GM12878 (cell line): ENCODE data around the gene OR2B6.

Experiments used
- EP300 ChIP-seq, 2 experiments: fragments of 150-350 bp in 1 of 2; IDR thresholded peaks; 2 replicates each; pipeline ENCODE4 v1.6.1; 2011 to 2012; ENCODE audit warnings: low read depth in 2 of 2, low read length in 2 of 2, borderline replicate concordance in 1 of 2, improper control_type of control experiment in 1 of 2, inconsistent platforms in 1 of 2; ENCODE audit not compliant: control insufficient read depth in 1 of 2
- EZH2 ChIP-seq: IDR thresholded peaks from 2 replicates; pipeline ENCODE4 v1.6.1; 2012; ENCODE audit warnings: low read depth, mild to moderate bottlenecking, control low read depth, inconsistent platforms, low read length, borderline replicate concordance; ENCODE audit not compliant: control insufficient read depth
- FOXM1 ChIP-seq: IDR thresholded peaks from 2 replicates; pipeline ENCODE4 v1.6.1; 2012; ENCODE audit warnings: low read depth, mild to moderate bottlenecking, inconsistent platforms, low read length, moderate library complexity
- GATAD2B ChIP-seq: fragments of 450-650 bp; conservative IDR thresholded peaks from 2 replicates; pipeline ENCODE4 v1.6.1; 2017; ENCODE audit warnings: low read depth, mild to moderate bottlenecking, moderate library complexity
- IKZF2 ChIP-seq, 2 experiments: fragments of 450-650 bp; IDR thresholded peaks; 2 replicates each; pipeline ENCODE4 v1.6.1; 2017; ENCODE audit warnings: mild to moderate bottlenecking in 2 of 2, moderate library complexity in 2 of 2
- MEF2A ChIP-seq: IDR thresholded peaks from 2 replicates; pipeline ENCODE4 v1.6.1; 2011; ENCODE audit warnings: low read depth, mild to moderate bottlenecking, low read length, moderate library complexity; ENCODE audit not compliant: insufficient read depth
- MYC ChIP-seq: IDR thresholded peaks from 2 replicates; pipeline ENCODE4 v1.6.1; 2011; ENCODE audit warnings: mild to moderate bottlenecking, low read length, moderate library complexity, inconsistent platforms; ENCODE audit not compliant: insufficient read depth, insufficient replicate concordance, insufficient read length, severe bottlenecking
- NFYB ChIP-seq: IDR thresholded peaks from 2 replicates; pipeline ENCODE4 v1.6.1; 2011; ENCODE audit warnings: low read depth, mild to moderate bottlenecking, low read length, improper control_type of control experiment, moderate library complexity; ENCODE audit not compliant: insufficient read depth
- RBBP5 ChIP-seq: fragments of 200-600 bp; sonication (generic); conservative IDR thresholded peaks from 2 replicates; pipeline ENCODE4 v1.6.1; 2016
- YY1 ChIP-seq: IDR thresholded peaks from 2 replicates; pipeline ENCODE4 v1.6.1; 2011; ENCODE audit warnings: low read depth, mild to moderate bottlenecking, low read length
- ZNF217 ChIP-seq: fragments of 450-650 bp; IDR thresholded peaks from 2 replicates; pipeline ENCODE4 v1.6.1; 2017; ENCODE audit warnings: antibody characterized with exemption, mild to moderate bottlenecking
- ZNF274 ChIP-seq: IDR thresholded peaks from one replicate; pipeline ENCODE4 v1.8.0; 2011; ENCODE audit not compliant: insufficient read length, insufficient read depth
- TF ChIP-seq, protein P1 (sequence below), 3 experiments: IDR thresholded peaks in 2 of 3; conservative IDR thresholded peaks in 1 of 3; 2 replicates each; pipeline ENCODE4 v1.5.1; 2011; ENCODE audit warnings: low read depth in 3 of 3, low read length in 3 of 3, mild to moderate bottlenecking in 3 of 3, control low read depth in 2 of 3, moderate library complexity in 2 of 3, inconsistent platforms in 1 of 3, mixed read lengths in 1 of 3; ENCODE audit not compliant: control insufficient read depth in 2 of 3, insufficient read depth in 1 of 3; ENCODE audit errors: extremely low read depth in 1 of 3
- TF ChIP-seq, protein P2 (sequence below): fragments of 450-650 bp; IDR thresholded peaks from 2 replicates; pipeline ENCODE4 v1.6.1; 2018; ENCODE audit warnings: borderline replicate concordance, mild to moderate bottlenecking; ENCODE audit not compliant: partially characterized antibody

DNA sequence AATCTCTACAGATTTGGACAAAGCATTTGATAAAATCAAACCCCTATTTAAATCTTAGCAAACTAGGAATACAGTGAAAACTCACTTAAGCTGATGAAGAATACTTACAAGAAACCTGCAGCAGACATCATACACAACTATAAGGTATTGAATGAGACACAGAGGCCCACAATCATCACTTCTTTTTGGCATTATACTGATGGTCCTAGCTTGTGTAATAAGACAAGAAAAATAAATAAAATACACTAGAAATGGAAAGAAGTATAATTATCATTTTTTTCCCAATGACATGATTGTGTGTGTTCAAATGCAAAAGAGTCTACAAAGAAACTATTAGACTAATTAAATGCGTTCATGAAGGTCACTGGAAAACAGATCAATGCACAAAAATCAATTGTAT lies 8.8 kb upstream of the OR2B6 start:
- TF ChIP-seq ZNF217 (no peak), IKZF2 (IDR thresholded peaks at IDR 0.05) (no peak), EZH2 (no peak), MYC (no peak), NFYB (no peak), YY1 (no peak), MEF2A (no peak), GATAD2B (no peak), EP300 (IDR thresholded peaks at IDR 0.05; ENCODE audit: borderline replicate concordance in 1 of 2, control insufficient read depth in 1 of 2, low read depth in 2 of 2, low read length in 2 of 2) (no peak), RBBP5 (no peak), FOXM1 (no peak), ZNF274 (no peak)
- TF ChIP-seq, protein P1, sequence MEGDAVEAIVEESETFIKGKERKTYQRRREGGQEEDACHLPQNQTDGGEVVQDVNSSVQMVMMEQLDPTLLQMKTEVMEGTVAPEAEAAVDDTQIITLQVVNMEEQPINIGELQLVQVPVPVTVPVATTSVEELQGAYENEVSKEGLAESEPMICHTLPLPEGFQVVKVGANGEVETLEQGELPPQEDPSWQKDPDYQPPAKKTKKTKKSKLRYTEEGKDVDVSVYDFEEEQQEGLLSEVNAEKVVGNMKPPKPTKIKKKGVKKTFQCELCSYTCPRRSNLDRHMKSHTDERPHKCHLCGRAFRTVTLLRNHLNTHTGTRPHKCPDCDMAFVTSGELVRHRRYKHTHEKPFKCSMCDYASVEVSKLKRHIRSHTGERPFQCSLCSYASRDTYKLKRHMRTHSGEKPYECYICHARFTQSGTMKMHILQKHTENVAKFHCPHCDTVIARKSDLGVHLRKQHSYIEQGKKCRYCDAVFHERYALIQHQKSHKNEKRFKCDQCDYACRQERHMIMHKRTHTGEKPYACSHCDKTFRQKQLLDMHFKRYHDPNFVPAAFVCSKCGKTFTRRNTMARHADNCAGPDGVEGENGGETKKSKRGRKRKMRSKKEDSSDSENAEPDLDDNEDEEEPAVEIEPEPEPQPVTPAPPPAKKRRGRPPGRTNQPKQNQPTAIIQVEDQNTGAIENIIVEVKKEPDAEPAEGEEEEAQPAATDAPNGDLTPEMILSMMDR (IDR thresholded peaks at IDR 0.05 in 2 of 3, conservative IDR thresholded peaks at IDR 0.05 in 1 of 3; ENCODE audit: control insufficient read depth in 2 of 3, extremely low read depth in 1 of 3, insufficient read depth in 1 of 3, low read depth in 3 of 3, low read length in 3 of 3): no peak
- TF ChIP-seq, protein P2, sequence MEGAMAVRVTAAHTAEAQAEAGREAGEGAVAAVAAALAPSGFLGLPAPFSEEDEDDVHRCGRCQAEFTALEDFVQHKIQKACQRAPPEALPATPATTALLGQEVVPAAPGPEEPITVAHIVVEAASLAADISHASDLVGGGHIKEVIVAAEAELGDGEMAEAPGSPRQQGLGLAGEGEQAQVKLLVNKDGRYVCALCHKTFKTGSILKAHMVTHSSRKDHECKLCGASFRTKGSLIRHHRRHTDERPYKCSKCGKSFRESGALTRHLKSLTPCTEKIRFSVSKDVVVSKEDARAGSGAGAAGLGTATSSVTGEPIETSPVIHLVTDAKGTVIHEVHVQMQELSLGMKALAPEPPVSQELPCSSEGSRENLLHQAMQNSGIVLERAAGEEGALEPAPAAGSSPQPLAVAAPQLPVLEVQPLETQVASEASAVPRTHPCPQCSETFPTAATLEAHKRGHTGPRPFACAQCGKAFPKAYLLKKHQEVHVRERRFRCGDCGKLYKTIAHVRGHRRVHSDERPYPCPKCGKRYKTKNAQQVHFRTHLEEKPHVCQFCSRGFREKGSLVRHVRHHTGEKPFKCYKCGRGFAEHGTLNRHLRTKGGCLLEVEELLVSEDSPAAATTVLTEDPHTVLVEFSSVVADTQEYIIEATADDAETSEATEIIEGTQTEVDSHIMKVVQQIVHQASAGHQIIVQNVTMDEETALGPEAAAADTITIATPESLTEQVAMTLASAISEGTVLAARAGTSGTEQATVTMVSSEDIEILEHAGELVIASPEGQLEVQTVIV: no peak
